Glomerular visceral epithelial cell (primary cell): ENCODE measurements around the gene SPINK8.
"Not testable (repeated sequence)": the region's sequence is repeated elsewhere in the genome, so short reads cannot be mapped to it uniquely, and the experiment has no call there.

Source experiments
- DNase-seq: peaks from one replicate; pipeline ENCODE4 v3.0.0-alpha.2; 2016; ENCODE audit errors: extremely low spot score

SPINK8 gene

GRCh38 chr3:48333346-48334245 is at the start of gene SPINK8:
TSS of gene SPINK8 (minus strand) at chr3:48333661. CDS start at chr3:48328341, 5,320 bp downstream.
- not testable (repeated sequence) for DNase-seq

GRCh38 chr3:48372862-48373435 is 39.5 kb upstream of the SPINK8 start:
- no peak for DNase-seq

- no peak for DNase-seq
These were observed 38.9 kb upstream of the SPINK8 start for GRCh38 chr3:48372377-48372770.

- no peak for DNase-seq
These were observed 38.4 kb upstream of the SPINK8 start, which contains the start of gene FBXW12 for GRCh38 chr3:48371651-48372376. TSS of gene FBXW12 (plus strand) at chr3:48372219. CDS start at chr3:48372768, 549 bp downstream.

- DNase-seq = no peak
These were observed 36.9 kb upstream of the SPINK8 start for GRCh38 chr3:48370333-48370713.

GRCh38 chr3:48369693-48370332 is 36.4 kb upstream of the SPINK8 start:
- no peak for DNase-seq

- peak; percentile 2 for DNase-seq
These were observed 33.7 kb upstream of the SPINK8 start for GRCh38 chr3:48367201-48367600.

- no peak for DNase-seq
These were observed 31.4 kb upstream of the SPINK8 start for GRCh38 chr3:48364840-48365239.

GRCh38 chr3:48361928-48362327 is 28.5 kb upstream of the SPINK8 start:
- DNase-seq = no peak

- no peak for DNase-seq
These were observed 23.0 kb upstream of the SPINK8 start for GRCh38 chr3:48356419-48356818.

GRCh38 chr3:48353987-48354386 is 20.5 kb upstream of the SPINK8 start:
- DNase-seq = no peak

GRCh38 chr3:48352546-48352945 is 19.1 kb upstream of the SPINK8 start:
- no peak for DNase-seq

- no peak for DNase-seq
These were observed 14.0 kb upstream of the SPINK8 start for GRCh38 chr3:48347500-48347899.

GRCh38 chr3:48345946-48346572 is 12.6 kb upstream of the SPINK8 start:
- DNase-seq = no peak

- no peak for DNase-seq
These were observed 11.5 kb upstream of the SPINK8 start for GRCh38 chr3:48344867-48345507.

- no peak for DNase-seq
These were observed 10.0 kb upstream of the SPINK8 start for GRCh38 chr3:48343432-48343831.

- no peak for DNase-seq
These were observed 5.2 kb upstream of the SPINK8 start for GRCh38 chr3:48338635-48339034.

- not testable (repeated sequence) for DNase-seq
These were observed 4.1 kb upstream of the SPINK8 start for GRCh38 chr3:48337536-48337935.

GRCh38 chr3:48335286-48335685 is 1.8 kb upstream of the SPINK8 start:
- not testable (repeated sequence) for DNase-seq

GRCh38 chr3:48334605-48335004 is 1.1 kb upstream of the SPINK8 start:
- no peak for DNase-seq
